ENCODE results near the gene TCF19. TPM values are rescaled to one million over a fixed set of nuclear protein-coding genes. Genes with fewer than 3 reads are reported as not detected.
A peak's percentile ranks its signal among the peaks of the same experiment; 100 is the strongest.
"Not testable (repeated sequence)": the region's sequence is repeated elsewhere in the genome, so short reads cannot be mapped to it uniquely, and the experiment has no call there.

TCF19 gene
- total and polyA plus RNA-seq, 9 donors, result 3.9 to 9.9 (median 7.1) TPM

DNA sequence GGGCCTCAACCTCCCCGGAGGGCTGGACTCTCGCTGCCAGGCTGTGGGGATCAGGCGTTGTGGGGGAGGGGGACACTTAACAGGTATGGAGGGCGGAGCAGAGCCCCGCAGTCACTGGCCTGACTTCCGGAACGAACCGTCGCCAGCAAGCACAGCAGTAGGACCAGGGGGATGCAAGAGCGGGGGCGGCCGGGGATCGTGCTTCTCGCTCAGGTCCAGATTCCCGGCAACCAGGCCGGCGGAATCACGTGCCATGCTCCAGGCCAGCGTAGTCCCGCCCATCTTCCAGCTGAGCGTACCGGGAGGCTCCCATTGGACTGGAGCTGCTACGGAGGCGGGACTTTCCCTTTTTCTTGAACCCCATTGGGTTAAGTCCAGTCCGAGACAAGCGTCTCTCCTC lies 22.1 kb downstream of the TCF19 start:
- WGBS, 3 donors, result 69 to 87% (median 73%) methylated on average over 26 of the region's 26 CpGs
- DNase-seq, result peak; percentile 69 to 85 (median 74)
- H3K4me3 ChIP-seq, result peak overlapping the region; percentile 20

DNA sequence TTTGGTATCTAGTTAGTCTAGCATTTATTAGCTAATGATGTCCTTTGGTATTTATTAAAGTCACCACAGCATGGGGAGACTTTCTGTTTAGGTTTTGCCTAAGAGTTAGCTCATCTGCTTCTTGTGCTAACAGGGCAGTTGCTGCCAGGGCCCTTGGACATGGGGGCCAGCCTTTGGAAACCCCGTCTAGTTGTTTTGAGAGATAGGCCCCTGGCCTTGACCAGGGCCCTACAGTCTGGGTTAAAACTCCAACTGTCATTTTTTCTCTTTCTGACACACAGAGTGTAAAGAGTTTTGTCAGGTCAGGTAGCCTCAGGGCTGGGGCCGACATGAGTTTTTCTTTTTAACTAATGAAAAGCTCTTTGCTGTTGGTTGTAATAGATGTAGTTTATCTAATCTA lies 24.9 kb downstream of the TCF19 start:
- H3K9me3 ChIP-seq; H3K36me3 ChIP-seq; H3K4me3 ChIP-seq; H3K27me3 ChIP-seq; H3K27ac ChIP-seq; DNase-seq; H3K4me1 ChIP-seq (ENCODE audit: insufficient read depth); intact Hi-C loops (cut with DNase I): not testable (repeated sequence)
- WGBS, 3 donors, result 64 to 69% (median 64%) methylated on average over 2 of the region's 2 CpGs

More for the DNA sequence above, 22.1 kb downstream of the TCF19 start:
- Histone ChIP-seq H3K9me3 (no peaks in the 10 kb centered on the region), H3K4me1 (ENCODE audit: insufficient read depth) (no peaks in the 10 kb centered on the region), H3K36me3 (no peaks in the 10 kb centered on the region), H3K27me3 (no peaks in the 10 kb centered on the region), H3K27ac (no peak overlapping the region)
- intact Hi-C loops (cut with DNase I), result no loop called here
- TF ChIP-seq POLR2A (IDR thresholded peaks at IDR 0.05) (no peak), EP300 (IDR thresholded peaks at IDR 0.05) (no peak)
- TF ChIP-seq, protein P1, sequence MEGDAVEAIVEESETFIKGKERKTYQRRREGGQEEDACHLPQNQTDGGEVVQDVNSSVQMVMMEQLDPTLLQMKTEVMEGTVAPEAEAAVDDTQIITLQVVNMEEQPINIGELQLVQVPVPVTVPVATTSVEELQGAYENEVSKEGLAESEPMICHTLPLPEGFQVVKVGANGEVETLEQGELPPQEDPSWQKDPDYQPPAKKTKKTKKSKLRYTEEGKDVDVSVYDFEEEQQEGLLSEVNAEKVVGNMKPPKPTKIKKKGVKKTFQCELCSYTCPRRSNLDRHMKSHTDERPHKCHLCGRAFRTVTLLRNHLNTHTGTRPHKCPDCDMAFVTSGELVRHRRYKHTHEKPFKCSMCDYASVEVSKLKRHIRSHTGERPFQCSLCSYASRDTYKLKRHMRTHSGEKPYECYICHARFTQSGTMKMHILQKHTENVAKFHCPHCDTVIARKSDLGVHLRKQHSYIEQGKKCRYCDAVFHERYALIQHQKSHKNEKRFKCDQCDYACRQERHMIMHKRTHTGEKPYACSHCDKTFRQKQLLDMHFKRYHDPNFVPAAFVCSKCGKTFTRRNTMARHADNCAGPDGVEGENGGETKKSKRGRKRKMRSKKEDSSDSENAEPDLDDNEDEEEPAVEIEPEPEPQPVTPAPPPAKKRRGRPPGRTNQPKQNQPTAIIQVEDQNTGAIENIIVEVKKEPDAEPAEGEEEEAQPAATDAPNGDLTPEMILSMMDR (IDR thresholded peaks at IDR 0.05), result no peak

DNA sequence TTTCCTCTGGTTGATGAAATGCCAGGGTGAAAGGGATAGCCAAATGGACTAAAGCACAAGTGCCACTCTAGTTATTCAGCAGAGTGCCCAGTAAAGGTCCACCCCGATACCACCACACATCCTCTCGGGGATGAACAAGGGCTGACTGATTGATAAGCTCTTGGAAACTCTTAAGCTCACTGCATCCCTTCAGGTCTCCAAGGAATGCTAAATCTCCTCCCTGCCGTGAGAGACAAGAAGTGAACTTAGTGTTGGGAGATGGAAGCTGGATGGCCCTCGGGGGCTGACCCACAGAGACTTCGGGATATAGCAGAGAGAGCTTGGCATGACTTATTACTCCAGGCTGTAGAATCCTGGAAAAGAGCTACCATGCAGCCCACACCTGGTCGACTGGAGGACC lies 25.5 kb downstream of the TCF19 start:
- H3K27ac ChIP-seq; DNase-seq; H3K4me1 ChIP-seq (ENCODE audit: insufficient read depth); intact Hi-C loops (cut with DNase I); H3K4me3 ChIP-seq; H3K27me3 ChIP-seq; H3K36me3 ChIP-seq; H3K9me3 ChIP-seq: not testable (repeated sequence)
- 64 to 70% (median 65%) methylated on average over 6 of the region's 6 CpGs for WGBS, 3 donors

DNA sequence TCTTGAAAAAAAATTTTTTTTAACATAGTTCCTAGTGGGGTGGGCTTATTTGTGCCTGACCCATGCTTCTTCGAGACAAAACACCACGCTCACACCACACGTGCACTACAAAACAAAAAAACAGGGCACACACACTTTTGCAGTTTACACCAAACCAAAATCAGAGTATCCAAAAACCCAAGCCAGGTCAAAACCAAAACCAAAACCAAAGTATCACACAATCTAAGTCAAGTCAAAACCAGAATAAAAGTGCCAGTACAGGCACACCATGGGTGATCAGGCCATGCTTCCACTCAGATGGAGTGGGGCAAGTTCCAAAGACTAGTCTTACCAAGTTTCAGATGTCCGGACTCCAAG lies 27.3 kb downstream of the TCF19 start:
- H3K27me3 ChIP-seq; intact Hi-C loops (cut with DNase I); H3K9me3 ChIP-seq; DNase-seq; H3K27ac ChIP-seq; H3K4me3 ChIP-seq; H3K4me1 ChIP-seq (ENCODE audit: insufficient read depth); H3K36me3 ChIP-seq: not testable (repeated sequence)
- WGBS, 3 donors, result 58 to 66% (median 64%) methylated on average over 4 of the region's 4 CpGs

DNA sequence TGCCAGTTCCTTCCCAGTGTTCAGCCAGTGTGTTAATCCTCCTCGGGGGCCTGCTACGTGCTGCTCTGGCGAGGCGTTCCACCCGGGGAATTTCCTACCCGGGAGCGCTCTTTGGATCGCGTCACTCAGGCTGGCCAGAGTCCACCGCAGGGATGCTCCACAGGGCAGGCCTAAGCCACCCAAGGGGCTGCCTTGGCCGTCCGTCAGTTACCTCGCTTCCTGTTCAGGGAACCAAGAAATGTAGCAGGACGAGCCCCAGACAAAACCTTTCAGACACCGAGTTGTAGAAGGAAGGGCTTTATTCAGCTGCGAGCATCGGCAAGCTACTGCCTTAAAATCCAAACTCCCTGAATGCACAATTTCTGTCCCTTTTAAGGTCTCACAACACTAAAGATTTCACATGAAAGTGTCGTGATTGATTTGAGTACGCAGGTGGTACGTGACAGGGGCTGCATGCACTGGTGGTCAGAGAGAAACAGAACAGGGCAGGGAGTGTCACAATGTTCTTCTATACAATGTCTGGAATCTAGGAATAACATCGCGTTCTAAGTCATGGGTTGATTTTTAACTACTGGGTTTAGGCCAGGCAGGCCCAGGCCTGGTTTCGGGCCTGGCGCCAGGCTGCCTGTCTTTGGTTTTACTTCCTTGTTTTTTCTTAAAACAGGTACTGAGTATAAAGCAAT lies 27.8 kb downstream of the TCF19 start:
- no peaks in the 10 kb centered on the region for H3K27me3 ChIP-seq
- intact Hi-C loops (cut with DNase I), result no loop called here
- no peak overlapping the region for H3K4me3 ChIP-seq
- H3K9me3 ChIP-seq, result no peaks in the 10 kb centered on the region
- no peak for DNase-seq
- WGBS, 3 donors, result 85 to 93% (median 87%) methylated on average over 24 of the region's 24 CpGs
- TF ChIP-seq POLR2A (IDR thresholded peaks at IDR 0.05) (no peak), EP300 (IDR thresholded peaks at IDR 0.05) (no peak)
- TF ChIP-seq, protein P1 (IDR thresholded peaks at IDR 0.05), result no peak
- H3K4me1 ChIP-seq (ENCODE audit: insufficient read depth), result no peaks in the 10 kb centered on the region
- H3K36me3 ChIP-seq, result no peaks in the 10 kb centered on the region
- no peak overlapping the region for H3K27ac ChIP-seq

DNA sequence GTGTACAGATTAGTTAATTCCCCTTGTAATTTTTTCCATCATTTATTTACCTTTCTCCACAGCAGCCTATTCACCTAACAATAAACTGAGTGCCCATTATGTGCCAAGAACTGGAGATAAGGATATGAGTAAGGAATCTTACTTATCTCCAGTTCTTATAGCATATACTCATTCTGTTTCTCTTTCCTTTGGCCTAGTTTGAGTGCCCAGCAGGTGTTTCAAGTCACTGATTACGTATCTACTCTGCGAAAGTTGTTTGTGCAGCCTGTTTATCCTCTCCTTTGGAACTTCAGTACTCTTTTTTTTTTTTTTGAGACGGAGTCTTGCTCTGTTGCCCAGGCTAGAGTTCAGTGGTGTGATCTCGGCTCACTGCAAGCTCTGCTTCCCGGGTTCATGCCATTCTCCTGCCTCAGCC lies 29.4 kb downstream of the TCF19 start:
- Histone ChIP-seq H3K4me1 (ENCODE audit: insufficient read depth) (no peaks in the 10 kb centered on the region), H3K27ac (no peak overlapping the region), H3K9me3 (no peaks in the 10 kb centered on the region), H3K36me3 (no peaks in the 10 kb centered on the region), H3K27me3 (no peaks in the 10 kb centered on the region), H3K4me3 (no peak overlapping the region)
- DNase-seq, result no peak
- WGBS, 3 donors, result 28 to 40% (median 37%) methylated on average over 5 of the region's 5 CpGs
- TF ChIP-seq POLR2A (IDR thresholded peaks at IDR 0.05), result no peak
- TF ChIP-seq, protein P1 (IDR thresholded peaks at IDR 0.05), result no peak
- no peak for TF ChIP-seq EP300 (IDR thresholded peaks at IDR 0.05)
- intact Hi-C loops (cut with DNase I), result no loop called here

DNA sequence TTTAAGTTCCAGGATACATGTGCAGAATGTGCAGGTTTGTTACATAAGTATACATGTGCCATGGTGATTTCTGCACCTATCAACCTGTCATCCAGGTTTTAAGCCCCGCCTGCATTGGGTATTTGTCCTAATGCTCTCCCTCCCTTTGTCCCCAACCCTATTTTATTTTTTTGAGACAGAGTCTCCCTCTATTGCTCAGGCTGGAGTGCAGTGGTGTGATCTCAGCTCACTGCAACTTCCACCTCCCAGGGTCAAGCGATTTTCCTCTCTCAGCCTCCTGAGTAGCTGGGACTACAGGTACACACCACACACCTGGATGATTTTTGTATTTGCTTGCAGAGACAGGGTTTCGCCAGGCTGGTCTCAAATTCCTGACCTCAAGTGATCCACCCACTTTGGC lies 30.8 kb downstream of the TCF19 start:
- H3K27ac ChIP-seq; H3K4me3 ChIP-seq; intact Hi-C loops (cut with DNase I); H3K27me3 ChIP-seq; H3K4me1 ChIP-seq (ENCODE audit: insufficient read depth); H3K36me3 ChIP-seq; DNase-seq; H3K9me3 ChIP-seq: not testable (repeated sequence)
- 88 to 96% (median 95%) methylated on average over 3 of the region's 3 CpGs for WGBS, 3 donors

Data from ovary (tissue), 9 donors.